Iris pigment epithelial cell (primary cell): ENCODE results near the gene CEBPA.
"Not testable (repeated sequence)": the region's sequence is repeated elsewhere in the genome, so short reads cannot be mapped to it uniquely, and the experiment has no call there.

Experiments used
- DNase-seq: peaks from one replicate; pipeline ENCODE4 v3.0.0-alpha.2; 2011; ENCODE audit warnings: low read depth

Gene CEBPA

GRCh38 chr19:33324628-33325027 is 22.3 kb upstream of the CEBPA start:
- DNase-seq = no peak

GRCh38 chr19:33323093-33323820 is 20.9 kb upstream of the CEBPA start:
- no peak for DNase-seq

- no peak for DNase-seq
Measured at GRCh38 chr19:33320636-33321035, 18.3 kb upstream of the CEBPA start.

GRCh38 chr19:33317991-33318390 is 15.7 kb upstream of the CEBPA start:
- DNase-seq = not testable (repeated sequence)

GRCh38 chr19:33317517-33317916 is 15.2 kb upstream of the CEBPA start:
- DNase-seq = no peak

GRCh38 chr19:33316541-33317264 is 14.4 kb upstream of the CEBPA start:
- DNase-seq = no peak

- not testable (repeated sequence) for DNase-seq
Measured at GRCh38 chr19:33312808-33313207, 10.5 kb upstream of the CEBPA start.

- DNase-seq = no peak
Measured at GRCh38 chr19:33312065-33312464, 9.7 kb upstream of the CEBPA start.

GRCh38 chr19:33311326-33311682 is 9.0 kb upstream of the CEBPA start:
- DNase-seq = no peak

- DNase-seq = no peak
Measured at GRCh38 chr19:33310606-33311325, 8.4 kb upstream of the CEBPA start.

- DNase-seq = no peak
Measured at GRCh38 chr19:33309826-33310225, 7.5 kb upstream of the CEBPA start.

GRCh38 chr19:33306853-33307792 is 4.8 kb upstream of the CEBPA start:
- DNase-seq = no peak

GRCh38 chr19:33306191-33306590 is 3.9 kb upstream of the CEBPA start:
- DNase-seq = no peak

- DNase-seq = no peak
Measured at GRCh38 chr19:33304760-33305647, 2.7 kb upstream of the CEBPA start.

- DNase-seq = no peak
Measured at GRCh38 chr19:33304371-33304759, 2.0 kb upstream of the CEBPA start.

GRCh38 chr19:33303791-33304345 is 1.5 kb upstream of the CEBPA start:
- DNase-seq = no peak

- DNase-seq = peak; percentile 59
Measured at GRCh38 chr19:33302974-33303790, 848 bp upstream of the CEBPA start.

GRCh38 chr19:33301900-33302174 is 497 bp downstream of the CEBPA start:
- DNase-seq = no peak

GRCh38 chr19:33301144-33301899 is 1.0 kb downstream of the CEBPA start:
- DNase-seq = peak; percentile 15

GRCh38 chr19:33300894-33301143 is 1.5 kb downstream of the CEBPA start:
- DNase-seq = no peak
